Ishikawa (cell line): Measurements from ENCODE around the gene SLC6A6.

Source experiments
- CEBPB ChIP-seq: IDR thresholded peaks from 2 replicates; pipeline ENCODE4 v1.6.1; 2012
- CREB1 ChIP-seq: IDR thresholded peaks from 2 replicates; pipeline ENCODE4 v1.6.1; 2012; ENCODE audit warnings: low read depth
- EGR1 ChIP-seq: IDR thresholded peaks from 2 replicates; pipeline ENCODE4 v1.6.1; 2012
- EP300 ChIP-seq: IDR thresholded peaks from 2 replicates; pipeline ENCODE4 v1.6.1; 2012; ENCODE audit warnings: borderline replicate concordance
- FOXM1 ChIP-seq: IDR thresholded peaks from 2 replicates; pipeline ENCODE4 v1.6.1; 2012; ENCODE audit warnings: low read depth, borderline replicate concordance
- NFIC ChIP-seq: IDR thresholded peaks from 2 replicates; pipeline ENCODE4 v1.6.1; 2012
- RAD21 ChIP-seq: IDR thresholded peaks from 2 replicates; pipeline ENCODE4 v1.6.1; 2012; ENCODE audit warnings: low read depth
- REST ChIP-seq: IDR thresholded peaks from 2 replicates; pipeline ENCODE4 v1.6.1; 2012; ENCODE audit warnings: low read depth, mild to moderate bottlenecking
- TAF1 ChIP-seq: IDR thresholded peaks from 2 replicates; pipeline ENCODE4 v1.6.1; 2012; ENCODE audit warnings: low read depth, mild to moderate bottlenecking
- TCF12 ChIP-seq: IDR thresholded peaks from 2 replicates; pipeline ENCODE4 v1.6.1; 2012; ENCODE audit warnings: low read depth
- TEAD4 ChIP-seq: IDR thresholded peaks from 2 replicates; pipeline ENCODE4 v1.6.1; 2012
- USF1 ChIP-seq: IDR thresholded peaks from 2 replicates; pipeline ENCODE4 v1.6.1; 2012
- YY1 ChIP-seq: IDR thresholded peaks from 2 replicates; pipeline ENCODE4 v1.6.1; 2012; ENCODE audit warnings: low read depth
- ZBTB7A ChIP-seq: IDR thresholded peaks from 2 replicates; pipeline ENCODE4 v1.6.1; 2012; ENCODE audit warnings: low read depth
- TF ChIP-seq, protein P1 (sequence below): IDR thresholded peaks from 2 replicates; pipeline ENCODE4 v1.6.1; 2012

The SLC6A6 gene

GRCh38 chr3:14358426-14359211, 43.8 kb upstream of the SLC6A6 start:
- no peak for TF ChIP-seq RAD21
- no peak for TF ChIP-seq NFIC
- TF ChIP-seq YY1 = no peak
- TF ChIP-seq TAF1 = no peak
- no peak for TF ChIP-seq FOXM1
- TF ChIP-seq TEAD4 = no peak
- TF ChIP-seq, protein P1, sequence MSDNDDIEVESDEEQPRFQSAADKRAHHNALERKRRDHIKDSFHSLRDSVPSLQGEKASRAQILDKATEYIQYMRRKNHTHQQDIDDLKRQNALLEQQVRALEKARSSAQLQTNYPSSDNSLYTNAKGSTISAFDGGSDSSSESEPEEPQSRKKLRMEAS = no peak
- TF ChIP-seq EGR1 = no peak
- no peak for TF ChIP-seq REST
- no peak for TF ChIP-seq TCF12
- TF ChIP-seq EP300 = no peak

DNA sequence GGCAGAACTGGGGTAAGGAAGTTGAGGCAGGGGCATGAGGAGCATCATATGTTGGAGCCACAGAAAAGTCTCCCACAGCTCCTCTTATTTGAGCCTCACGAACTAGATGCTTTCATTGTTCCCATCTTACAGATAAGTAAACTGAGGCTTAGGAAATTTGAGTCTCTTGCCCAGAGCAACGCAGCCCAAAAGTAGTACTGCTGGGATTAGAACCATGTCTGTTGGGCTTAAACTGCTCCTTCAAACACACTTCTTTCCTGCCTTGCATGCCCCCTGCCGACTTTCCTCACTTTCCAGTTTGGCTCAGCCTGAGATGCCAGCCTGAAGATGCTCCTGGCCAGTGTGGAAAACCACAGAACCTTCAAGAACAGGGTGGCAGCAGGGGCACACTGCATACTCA, 43.1 kb upstream of the SLC6A6 start:
- no peak for TF ChIP-seq NFIC
- no peak for TF ChIP-seq EP300
- TF ChIP-seq YY1 = no peak
- TF ChIP-seq, protein P1 = no peak
- TF ChIP-seq ZBTB7A = no peak
- TF ChIP-seq TEAD4 = no peak
- TF ChIP-seq USF1 = no peak

DNA sequence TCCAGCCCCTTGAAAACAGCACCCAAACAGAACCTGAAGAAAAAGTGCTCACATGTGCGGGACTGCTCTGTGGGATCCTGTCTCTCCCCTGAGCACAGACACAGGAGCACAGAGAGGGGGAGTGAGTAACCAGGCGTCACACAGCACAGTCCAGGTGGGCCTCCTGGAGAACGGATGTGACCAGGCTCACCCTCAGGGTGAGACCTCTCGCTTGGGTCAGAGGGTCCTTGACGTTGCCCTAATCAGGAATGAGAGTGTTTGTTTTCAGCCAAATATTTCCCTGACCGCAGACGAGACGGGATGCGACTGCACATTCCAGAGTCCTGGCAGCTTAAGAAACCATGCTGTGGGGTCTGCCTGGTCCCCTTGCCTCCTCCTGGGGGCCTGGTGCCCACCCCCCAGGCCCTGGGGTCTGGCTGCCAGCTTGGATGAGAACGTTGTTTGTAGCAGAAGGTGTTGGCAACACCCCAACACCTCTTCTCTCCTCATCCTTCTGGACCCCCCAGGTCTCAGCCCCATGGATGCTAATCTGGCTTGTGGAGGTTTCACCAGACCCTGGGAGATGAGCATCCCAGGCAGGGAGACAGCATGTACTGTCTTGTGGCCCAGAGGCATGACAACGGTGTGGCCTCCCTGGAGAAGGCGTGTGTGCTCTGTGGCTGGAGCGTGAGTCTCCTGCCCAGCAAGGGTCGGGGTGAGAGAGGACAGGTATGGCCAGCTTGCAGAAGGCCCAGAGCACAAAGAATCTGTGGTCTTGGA, 42.1 kb upstream of the SLC6A6 start:
- TF ChIP-seq TCF12 (no peak), TAF1 (no peak), USF1 (no peak), NFIC (no peak), ZBTB7A (no peak), CREB1 (no peak), FOXM1 (no peak), CEBPB (no peak), YY1 (no peak), TEAD4 (no peak), RAD21 (no peak), REST (no peak), EGR1 (no peak), EP300 (no peak)
- TF ChIP-seq, protein P1 = no peak

DNA sequence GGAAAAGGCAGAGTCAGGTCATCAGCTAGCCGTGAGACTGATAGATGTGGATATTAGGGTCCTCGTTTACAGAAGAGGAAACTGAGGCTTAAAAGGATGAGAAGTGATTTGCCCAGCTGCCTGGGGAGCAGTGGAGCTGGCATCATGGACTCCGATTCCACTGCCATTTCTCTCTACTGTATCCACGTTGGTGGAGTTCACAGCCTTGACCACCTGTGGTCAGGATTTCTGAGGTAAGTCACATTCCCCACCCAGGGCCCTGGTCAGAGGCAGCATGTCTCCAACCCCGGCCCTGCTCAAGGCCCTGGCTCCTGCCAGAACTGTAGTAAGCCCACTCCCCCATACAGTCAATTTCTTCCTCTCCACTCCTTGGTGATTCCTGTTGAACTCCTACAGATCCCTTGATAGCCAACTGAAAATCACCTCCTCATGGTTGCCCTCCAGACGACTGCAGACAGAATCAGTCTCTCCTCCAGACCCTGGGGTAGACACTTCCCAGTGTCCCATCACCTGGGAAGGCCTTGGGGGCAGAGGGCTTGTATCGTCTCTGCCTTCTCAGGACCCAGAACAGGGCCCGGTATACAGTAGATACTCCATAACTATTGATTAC, 41.2 kb upstream of the SLC6A6 start:
- TF ChIP-seq ZBTB7A (no peak), YY1 (no peak), EP300 (no peak), USF1 (no peak), NFIC (no peak), TAF1 (no peak), CEBPB (no peak), TCF12 (no peak)
- TF ChIP-seq, protein P1 = no peak
